G401.6 (cell line): Measurements from ENCODE around the gene PDE9A.
"Not testable (repeated sequence)": the region's sequence is repeated elsewhere in the genome, so short reads cannot be mapped to it uniquely, and the experiment has no call there.

Experiments
- FAIRE-seq: peaks from 2 replicates; lab custom pipeline; 2012; peaks lifted over from hg19 to GRCh38; lab: Jason Lieb, UNC

The PDE9A gene

DNA sequence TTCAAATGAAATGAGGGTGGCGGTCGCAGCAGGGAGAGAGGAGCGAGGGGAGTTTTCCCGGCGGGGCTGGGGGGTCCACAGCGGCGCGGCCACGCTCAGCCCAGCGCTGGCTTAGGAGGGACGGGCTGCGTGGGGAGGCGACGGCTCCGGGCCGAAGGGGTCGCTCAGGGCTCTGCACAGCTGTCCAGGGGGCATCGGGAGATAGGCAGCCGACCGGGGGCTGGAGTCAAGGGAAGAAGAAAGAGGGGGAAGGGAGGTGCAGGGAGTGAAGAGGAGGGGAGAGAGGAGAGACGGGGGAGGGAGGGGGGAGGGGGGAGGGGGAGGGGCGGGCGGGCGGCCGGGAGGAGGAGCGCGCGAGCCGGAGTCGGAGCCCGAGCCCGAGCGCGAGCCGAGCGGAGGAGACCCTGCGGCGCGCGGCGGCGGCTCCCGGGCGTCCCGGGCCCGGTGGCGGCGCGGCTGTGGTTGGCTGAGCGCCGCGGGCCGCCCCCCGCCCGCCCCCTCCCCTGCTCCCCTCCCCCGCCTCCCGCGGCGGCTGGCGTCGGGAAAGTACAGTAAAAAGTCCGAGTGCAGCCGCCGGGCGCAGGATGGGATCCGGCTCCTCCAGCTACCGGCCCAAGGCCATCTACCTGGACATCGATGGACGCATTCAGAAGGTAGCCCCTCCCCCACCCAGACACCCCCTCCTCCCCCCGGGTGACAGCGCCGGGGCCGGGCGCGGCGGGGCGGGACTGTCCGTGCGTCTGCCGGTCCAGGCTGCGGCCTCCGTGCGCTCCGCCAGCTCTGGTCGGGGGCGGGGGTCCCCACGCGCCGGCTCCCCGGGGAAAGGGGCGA is at the start of gene PDE9A:
Gene PDE9A (plus strand): TSS at position 391 of the 831 bp plus-strand sequence. CDS start 194 bp downstream, at position 585.
- FAIRE-seq: no peak

DNA sequence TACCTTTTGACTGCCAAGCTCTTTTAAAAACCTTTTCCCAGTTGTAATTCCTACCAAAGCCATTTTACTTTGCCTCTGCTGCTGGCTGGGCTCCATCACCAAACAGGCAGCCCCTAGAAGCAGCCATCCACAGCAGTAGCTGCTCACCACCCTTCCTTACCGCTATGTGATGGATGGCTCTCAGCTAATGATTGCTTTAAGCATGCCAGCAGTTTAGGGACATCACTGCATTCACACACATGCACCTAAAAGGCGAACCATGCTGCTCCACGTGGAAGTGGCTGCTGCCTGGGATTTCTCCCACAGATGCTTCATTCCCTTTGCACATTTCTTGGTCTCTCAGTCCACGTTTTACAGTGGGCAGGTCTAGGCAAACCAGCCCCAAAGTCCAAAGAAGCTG is 46.3 kb upstream of the PDE9A start:
- no peak for FAIRE-seq

- no peak for FAIRE-seq
Observed at GRCh38 chr21:42607525-42608102, 45.8 kb upstream of the PDE9A start.

GRCh38 chr21:42608446-42608845 is 45.0 kb upstream of the PDE9A start:
- no peak for FAIRE-seq

DNA sequence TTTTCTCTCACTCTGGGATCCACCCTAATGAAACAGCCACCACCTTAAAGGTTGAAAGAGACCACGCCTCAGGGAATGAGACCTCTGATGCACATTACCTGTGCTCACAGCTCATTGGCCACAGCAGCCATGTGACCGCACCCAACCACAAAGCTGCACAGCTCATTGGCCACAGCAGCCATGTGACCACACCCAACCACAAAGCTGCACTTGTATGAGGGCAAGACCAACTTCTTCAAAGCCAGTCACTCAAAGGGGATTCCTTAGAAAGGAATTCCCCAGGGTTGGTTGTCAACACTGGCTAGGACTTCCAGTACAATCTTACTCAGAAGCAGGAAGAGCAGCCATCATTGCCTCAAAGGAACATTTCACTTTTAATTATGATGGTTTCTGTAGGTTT is 43.6 kb upstream of the PDE9A start:
- no peak for FAIRE-seq

GRCh38 chr21:42611852-42612251 is 41.6 kb upstream of the PDE9A start:
- FAIRE-seq: no peak

DNA sequence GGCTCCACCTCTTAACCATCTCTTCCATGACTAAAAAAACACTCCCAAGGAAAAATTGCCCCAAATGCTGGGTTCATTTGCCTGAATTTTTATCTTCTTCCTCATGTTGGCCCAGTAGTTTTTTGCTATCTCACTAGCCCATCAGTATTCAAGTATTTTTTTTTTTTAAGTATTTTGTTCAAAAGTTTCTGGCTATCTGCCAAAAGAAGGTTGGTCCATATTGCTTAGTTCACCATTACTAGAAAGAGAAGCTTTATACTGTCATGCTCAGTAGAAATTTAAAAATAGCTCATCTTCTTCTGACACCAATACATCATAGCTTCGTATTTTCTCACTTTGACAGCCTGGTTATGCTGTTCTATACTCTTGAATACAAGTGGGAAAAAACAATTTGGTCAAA is 41.0 kb upstream of the PDE9A start:
- FAIRE-seq: no peak

DNA sequence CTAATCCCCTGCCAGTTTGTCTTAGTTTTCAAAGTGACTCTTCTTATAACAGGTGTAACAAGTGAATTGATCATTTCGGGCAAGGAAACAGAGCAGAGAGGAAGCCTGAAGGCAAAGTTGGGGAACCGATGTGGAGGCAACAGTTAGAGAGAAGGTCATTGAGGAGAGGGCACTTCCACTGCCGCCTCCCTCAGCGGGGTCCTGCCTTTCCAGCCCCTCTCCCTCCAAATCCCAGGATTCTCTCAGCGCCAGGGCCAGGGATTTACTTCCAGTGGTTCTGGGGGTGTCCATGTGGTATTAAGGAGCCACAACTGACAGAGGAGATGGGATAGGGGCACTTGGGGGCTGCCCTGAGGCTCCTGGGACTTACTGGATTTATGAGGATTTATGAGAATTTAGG is 39.7 kb upstream of the PDE9A start:
- no peak for FAIRE-seq

- no peak for FAIRE-seq
Observed at GRCh38 chr21:42614396-42614795, 39.0 kb upstream of the PDE9A start.

- no peak for FAIRE-seq
Observed at GRCh38 chr21:42614811-42615351, 38.5 kb upstream of the PDE9A start.

DNA sequence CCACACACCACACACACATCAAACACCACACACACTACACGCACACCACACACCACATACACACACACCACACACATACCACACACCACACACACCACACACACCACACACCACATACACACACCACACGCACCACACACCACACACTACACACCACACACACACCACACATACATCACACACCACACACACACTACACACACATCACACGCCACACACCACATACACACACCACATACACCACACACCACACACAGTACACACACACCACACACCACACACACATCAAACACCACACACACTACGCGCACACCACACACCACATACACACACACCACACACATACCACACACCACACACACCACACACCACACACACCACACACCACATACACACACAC is 38.0 kb upstream of the PDE9A start:
- not testable (repeated sequence) for FAIRE-seq

GRCh38 chr21:42615924-42616323 is 37.5 kb upstream of the PDE9A start:
- no peak for FAIRE-seq

GRCh38 chr21:42616446-42616845 is 37.0 kb upstream of the PDE9A start:
- no peak for FAIRE-seq

DNA sequence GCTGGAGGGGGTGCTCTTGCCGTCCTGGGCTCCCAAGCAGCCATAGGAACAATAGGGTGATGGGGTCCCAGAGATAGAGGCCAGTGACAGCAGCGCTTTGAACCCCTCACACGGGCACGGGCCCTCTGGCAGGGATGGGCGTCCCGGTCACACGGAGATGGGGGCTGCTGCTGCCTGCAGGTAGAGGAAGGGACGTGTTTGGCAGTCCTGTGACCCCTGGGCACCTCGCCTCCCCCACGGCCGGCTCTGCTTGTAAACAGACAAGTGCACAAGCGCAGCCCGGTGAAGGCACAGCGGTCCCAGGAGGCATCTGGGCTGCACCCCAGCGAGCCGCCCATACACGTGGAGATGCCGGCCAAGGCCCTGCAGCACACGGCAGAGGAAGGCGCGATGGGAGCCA is 36.5 kb upstream of the PDE9A start:
- FAIRE-seq: no peak

DNA sequence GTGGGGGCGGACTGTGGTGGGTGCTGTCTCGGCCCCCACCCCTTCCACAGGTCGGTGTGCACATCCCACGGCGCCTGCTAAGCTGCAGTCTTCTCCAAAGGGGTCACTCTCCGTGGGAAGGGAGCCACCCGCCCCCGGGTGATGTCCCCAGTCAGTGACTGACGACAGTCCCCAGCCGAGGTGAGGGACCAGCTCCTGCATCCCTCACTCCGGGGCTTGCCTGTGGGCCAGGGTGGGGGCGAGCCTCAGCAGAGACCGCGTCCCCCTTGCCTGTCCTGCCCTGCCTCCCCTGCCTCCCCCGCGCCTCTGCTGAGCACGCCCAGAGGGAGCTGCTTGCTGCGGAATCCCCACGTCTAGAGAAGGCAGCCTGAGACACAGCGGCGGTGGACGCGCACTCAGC is 35.9 kb upstream of the PDE9A start:
- no peak for FAIRE-seq

GRCh38 chr21:42618707-42619102 is 34.7 kb upstream of the PDE9A start:
- no peak for FAIRE-seq

DNA sequence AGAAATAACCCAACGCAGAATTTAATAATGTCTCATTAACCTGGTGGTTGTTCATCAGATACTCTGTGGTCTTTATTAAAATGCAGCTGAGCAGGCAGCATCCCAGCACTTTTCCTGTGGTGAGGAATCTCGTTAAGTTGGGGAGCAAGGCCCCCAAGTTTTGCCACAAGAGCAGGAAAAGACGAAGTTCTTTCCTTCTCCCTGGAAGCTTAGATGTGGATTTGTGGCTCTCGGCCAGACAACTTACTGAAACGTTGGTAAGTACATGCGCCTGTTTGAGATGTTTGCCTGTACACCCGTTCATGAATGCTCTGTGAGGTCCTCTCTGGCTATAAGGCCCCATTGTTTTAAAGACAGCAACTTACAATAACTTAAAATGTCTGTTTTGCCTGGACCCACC is 34.3 kb upstream of the PDE9A start:
- FAIRE-seq: no peak

- no peak for FAIRE-seq
Observed at GRCh38 chr21:42619841-42620240, 33.6 kb upstream of the PDE9A start.

DNA sequence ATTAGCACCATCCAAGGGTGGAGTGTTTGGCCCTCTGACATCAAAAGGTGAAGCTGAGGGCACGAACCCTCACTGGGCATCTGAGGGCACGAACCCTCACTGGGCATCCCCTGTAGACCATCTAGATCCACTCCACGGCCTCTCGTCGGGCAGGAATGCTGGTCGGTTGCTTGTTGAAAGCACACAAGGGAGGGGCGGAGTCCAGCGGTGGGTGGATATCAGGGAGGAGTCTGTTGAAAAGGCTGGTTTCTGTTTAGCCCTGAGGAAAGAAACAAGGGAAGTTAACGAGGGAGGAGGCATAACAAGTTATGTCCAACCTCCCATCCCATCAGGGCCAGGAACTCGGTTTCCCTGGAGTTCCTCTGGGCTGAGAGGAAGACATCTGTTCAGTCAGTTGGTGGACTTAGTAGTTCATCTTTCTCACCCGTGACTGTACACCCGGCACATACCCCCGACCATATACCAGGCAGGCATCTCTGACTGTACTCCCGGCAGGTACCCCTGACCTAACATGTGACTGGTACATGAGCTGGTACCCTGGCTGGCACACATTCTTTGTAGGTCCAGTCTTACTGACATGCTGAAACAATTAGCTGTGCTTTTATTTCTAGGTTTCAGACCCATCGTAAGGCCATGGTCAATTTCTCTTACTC is 32.1 kb upstream of the PDE9A start:
- no peak for FAIRE-seq

- no peak for FAIRE-seq
Observed at GRCh38 chr21:42621819-42622177, 31.6 kb upstream of the PDE9A start.

- FAIRE-seq: no peak
Observed at GRCh38 chr21:42622284-42622683, 31.1 kb upstream of the PDE9A start.

GRCh38 chr21:42623694-42624093 is 29.7 kb upstream of the PDE9A start:
- FAIRE-seq: no peak

GRCh38 chr21:42624095-42624790 is 29.2 kb upstream of the PDE9A start:
- FAIRE-seq: no peak
